ENCODE results near the gene ZNF213.

The ZNF213 gene

DNA sequence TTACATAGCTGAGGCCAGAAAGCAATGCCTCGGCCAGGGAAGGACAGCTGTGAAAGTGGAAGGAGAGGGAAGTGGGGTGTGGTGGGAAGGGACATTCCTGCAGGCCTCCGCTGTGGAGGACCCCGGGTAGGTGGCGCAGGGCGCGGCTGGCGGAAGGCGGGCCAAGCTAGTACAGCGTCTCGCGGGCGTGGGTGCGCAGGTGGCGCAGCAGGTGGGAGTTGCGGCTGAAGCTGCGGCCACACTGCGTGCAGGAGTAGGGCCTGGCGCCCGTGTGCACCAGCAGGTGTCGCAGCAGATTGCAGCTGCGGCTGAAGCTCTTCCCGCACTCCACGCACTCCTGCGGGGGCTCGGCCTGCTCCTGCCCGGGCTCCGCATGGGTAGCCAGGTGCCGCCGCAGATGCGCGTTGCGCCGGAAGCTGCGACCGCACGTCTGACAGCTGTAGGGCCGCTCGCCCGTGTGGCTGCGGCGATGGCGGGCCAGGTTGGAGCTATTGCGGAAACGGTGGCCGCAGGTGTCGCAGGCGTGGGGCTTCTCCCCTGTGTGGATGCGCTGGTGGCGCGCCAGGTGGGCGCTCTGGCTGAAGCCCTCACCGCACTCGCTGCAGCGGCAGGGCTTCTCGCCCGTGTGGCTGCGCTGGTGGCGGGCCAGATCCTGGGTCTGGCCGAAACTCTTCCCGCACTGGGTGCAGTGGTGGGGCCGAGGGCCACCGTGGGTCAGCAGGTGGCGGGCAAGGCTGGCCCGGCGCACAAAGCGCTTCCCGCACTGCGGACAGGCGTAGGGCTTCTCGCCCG is 45.7 kb upstream of the ZNF213 start:
- TF ChIP-seq, protein P1, sequence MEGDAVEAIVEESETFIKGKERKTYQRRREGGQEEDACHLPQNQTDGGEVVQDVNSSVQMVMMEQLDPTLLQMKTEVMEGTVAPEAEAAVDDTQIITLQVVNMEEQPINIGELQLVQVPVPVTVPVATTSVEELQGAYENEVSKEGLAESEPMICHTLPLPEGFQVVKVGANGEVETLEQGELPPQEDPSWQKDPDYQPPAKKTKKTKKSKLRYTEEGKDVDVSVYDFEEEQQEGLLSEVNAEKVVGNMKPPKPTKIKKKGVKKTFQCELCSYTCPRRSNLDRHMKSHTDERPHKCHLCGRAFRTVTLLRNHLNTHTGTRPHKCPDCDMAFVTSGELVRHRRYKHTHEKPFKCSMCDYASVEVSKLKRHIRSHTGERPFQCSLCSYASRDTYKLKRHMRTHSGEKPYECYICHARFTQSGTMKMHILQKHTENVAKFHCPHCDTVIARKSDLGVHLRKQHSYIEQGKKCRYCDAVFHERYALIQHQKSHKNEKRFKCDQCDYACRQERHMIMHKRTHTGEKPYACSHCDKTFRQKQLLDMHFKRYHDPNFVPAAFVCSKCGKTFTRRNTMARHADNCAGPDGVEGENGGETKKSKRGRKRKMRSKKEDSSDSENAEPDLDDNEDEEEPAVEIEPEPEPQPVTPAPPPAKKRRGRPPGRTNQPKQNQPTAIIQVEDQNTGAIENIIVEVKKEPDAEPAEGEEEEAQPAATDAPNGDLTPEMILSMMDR (IDR thresholded peaks at IDR 0.05; ENCODE audit: low read depth, low read length, missing control alignments): no peak
- no peak for DNase-seq (ENCODE audit: low read depth)
- no peak overlapping the region for H3K4me3 ChIP-seq (ENCODE audit: low read depth, low read length)

DNA sequence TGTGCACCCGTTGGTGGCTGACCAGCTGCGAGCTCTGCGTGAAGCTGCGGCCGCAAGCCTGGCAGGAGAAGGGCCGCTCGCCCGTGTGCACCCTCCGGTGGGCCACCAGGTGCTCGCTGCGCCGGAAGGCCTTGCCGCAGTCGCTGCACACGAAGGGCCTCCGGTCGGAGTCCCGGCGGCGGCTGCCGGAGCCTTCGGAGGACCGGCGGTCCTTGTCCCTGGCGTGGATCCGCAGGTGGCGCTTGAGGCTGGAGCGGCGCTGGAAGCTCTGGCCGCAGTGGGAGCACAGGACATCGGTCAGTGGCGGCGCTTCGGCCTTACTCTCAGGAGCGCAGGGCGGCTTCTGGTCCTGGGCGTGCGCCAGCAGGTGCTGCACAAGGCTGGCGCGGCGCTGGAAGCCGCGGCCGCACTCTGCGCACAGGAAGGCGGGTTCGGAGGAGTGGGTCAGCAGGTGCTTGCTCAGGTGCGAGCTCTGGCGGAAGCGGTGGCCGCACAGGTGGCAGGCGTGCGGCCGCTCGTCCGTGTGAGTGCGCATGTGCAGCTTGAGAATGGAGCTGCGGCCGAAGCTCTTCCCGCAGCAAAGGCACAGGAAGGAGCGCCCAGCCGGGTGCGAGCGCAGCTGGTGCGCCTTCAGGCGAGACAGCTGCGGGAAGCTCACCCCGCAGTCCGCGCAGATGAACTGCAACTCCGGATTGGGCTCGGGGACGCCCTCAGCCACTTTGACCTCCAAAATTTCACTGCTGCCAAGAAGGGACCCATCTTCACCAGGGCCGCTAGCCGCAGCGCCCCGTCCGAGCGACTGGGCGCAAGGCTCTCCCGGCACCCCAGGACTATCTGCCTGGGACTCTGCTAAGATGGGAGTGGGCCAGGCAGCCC is 44.9 kb upstream of the ZNF213 start:
- no peak for DNase-seq (ENCODE audit: low read depth)
- TF ChIP-seq, protein P1 (IDR thresholded peaks at IDR 0.05; ENCODE audit: low read depth, low read length, missing control alignments): no peak
- H3K4me3 ChIP-seq (ENCODE audit: low read depth, low read length): no peak overlapping the region

DNA sequence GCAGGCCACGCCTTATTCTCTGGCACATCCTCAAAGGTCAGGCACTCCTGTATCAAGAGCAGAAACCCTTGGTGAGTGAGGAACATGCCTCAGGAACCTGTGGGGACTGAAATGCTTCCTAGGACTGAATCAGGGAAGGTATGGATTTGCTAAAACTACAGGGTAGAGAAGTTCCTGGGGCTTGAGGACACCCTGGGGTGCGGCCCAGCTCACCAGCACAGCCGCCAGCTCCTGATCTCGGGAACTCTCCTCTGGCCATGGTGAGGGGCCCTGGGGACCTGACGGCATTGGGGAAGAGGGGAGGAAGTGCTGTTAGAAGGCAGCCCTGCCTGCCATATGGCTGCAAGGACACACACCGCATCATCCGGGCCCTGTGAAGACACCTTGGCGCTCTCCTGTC is 43.3 kb upstream of the ZNF213 start:
- TF ChIP-seq, protein P1 (IDR thresholded peaks at IDR 0.05; ENCODE audit: low read depth, low read length, missing control alignments): no peak
- no peak for DNase-seq (ENCODE audit: low read depth)
- no peak overlapping the region for H3K4me3 ChIP-seq (ENCODE audit: low read depth, low read length)

DNA sequence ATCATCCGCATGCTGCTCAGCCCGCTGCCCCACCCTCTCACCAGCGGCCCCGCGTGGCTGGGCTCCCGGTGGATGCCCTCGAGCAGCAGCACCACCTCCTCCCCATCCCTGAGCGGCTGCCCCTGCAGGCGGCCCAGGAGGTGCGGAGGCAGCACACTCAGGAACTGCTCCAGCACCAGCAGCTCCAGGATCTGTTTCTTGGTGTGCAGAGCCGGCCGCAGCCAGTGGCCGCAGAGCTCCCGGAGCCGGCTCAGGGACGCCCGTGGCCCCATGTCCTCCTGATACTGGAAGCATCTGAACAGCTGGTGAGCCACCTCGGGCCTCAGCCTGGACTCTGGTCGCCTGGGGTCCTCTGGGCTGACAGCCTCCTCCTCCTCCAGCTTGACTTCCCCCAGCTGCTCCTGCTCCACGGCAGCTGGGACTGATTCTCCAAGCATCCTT is 42.3 kb upstream of the ZNF213 start:
- no peak overlapping the region for H3K4me3 ChIP-seq (ENCODE audit: low read depth, low read length)
- no peak for DNase-seq (ENCODE audit: low read depth)
- TF ChIP-seq, protein P1 (IDR thresholded peaks at IDR 0.05; ENCODE audit: low read depth, low read length, missing control alignments): no peak

DNA sequence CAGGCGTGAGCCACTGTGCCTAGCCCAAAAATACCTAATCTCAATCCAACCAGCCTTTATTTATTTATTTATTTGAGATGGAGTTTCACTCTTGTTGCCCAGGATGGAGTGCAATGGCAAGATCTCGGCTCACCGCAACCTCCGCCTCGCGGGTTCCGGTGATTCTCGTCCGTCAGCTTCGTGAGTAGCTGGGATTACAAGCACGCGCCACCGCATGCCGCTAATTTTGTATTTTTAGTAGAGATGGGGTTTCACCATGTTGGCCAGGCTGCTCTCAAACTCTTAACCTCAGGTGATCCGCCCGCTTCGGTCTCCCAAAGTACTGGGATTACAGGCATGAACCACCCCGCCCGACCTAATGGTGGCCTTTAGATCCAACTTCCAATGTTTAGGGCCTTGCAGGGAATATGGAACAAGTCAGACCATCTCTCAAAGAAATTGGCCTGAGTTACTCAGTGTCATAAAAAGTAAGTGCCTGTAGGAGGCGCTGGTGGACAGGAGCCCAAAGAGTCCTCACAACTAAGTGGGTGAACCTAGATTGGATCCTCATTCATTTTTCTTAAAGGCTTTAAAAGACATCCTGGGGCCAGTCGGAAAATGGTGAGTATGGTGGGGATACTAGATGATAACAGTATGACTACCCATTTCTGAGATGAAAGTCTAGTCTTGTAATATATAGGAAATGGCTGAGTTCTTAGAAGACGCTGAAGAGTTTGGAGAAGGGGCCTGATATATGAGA is 40.4 kb upstream of the ZNF213 start:
- TF ChIP-seq, protein P1 (IDR thresholded peaks at IDR 0.05; ENCODE audit: low read depth, low read length, missing control alignments): peak; percentile 83
- no peak for DNase-seq (ENCODE audit: low read depth)
- no peak overlapping the region for H3K4me3 ChIP-seq (ENCODE audit: low read depth, low read length)

DNA sequence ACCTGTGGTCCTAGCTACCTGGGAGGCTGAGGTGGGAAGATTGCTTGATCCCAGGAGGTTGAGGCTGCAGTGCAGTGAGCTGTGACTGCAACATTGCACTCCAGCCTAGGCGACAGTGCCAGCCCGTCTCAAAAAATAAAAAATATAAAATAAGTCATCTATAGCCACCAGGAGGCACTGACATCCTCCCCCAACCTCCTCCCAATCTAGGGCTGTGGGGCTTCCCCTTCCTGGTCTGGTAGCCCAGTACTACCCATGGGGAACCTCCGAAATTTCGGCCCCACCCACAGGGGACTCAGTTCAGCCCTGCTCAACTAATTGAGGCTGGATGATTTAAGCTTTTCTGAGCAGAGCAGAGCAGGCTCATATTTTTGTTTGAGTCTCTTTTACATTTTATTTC is 39.0 kb upstream of the ZNF213 start:
- TF ChIP-seq, protein P1 (IDR thresholded peaks at IDR 0.05; ENCODE audit: low read depth, low read length, missing control alignments): peak; percentile 56
- no peak overlapping the region for H3K4me3 ChIP-seq (ENCODE audit: low read depth, low read length)
- peak; percentile 53 for DNase-seq (ENCODE audit: low read depth)

Measured in GM12864 (cell line).